IMR-90 (cell line): ENCODE data around the gene ORM1. TPM values are rescaled to one million over a fixed set of nuclear protein-coding genes. Genes with fewer than 3 reads are reported as not detected.
A peak's percentile ranks its signal among the peaks of the same experiment; 100 is the strongest.

ENCODE experiments used
- ATAC-seq: fragments of 200-7000 bp; cut with Tn5 transposase; 2 replicates; pipeline ENCODE4 v1.9.1; 2020; ENCODE audit warnings: low read depth, mild to moderate bottlenecking, moderate library complexity
- BruUV-seq: library from RNA; stranded (reverse); fragments of 400-500 nt; replicated peaks from 2 replicates; lab custom pipeline; 2021; lab: Mats Ljungman, UMichigan
- CTCF ChIA-PET: fragments of 300-600 bp; formaldehyde crosslinking; extraction: SDS; loops from one replicate; lab custom pipeline; 2021; ENCODE audit warnings: antibody characterized with exemption; lab: Yijun Ruan, JAX
- POLR2A ChIA-PET: fragments of 300-600 bp; sonication (Branson Sonifier 250); formaldehyde crosslinking; loops from one replicate; lab custom pipeline; 2022; ENCODE audit warnings: antibody characterized with exemption; ENCODE audit not compliant: unreplicated experiment; lab: Charles Lee
- DNase-seq: peaks from one replicate; pipeline ENCODE4 v3.0.0; 2013
- H2AFZ ChIP-seq: replicated peaks from 2 replicates; pipeline ENCODE3; 2013; ENCODE audit warnings: low read length, mild to moderate bottlenecking; ENCODE audit not compliant: poor library complexity
- H2AK5ac ChIP-seq: 2 replicates; pipeline ENCODE4 v1.6.1; 2013; ENCODE audit warnings: low read depth, low read length, inconsistent platforms
- H2AK9ac ChIP-seq: replicated peaks from 2 replicates; pipeline ENCODE3; 2013; ENCODE audit warnings: mild to moderate bottlenecking, low read depth, low read length, moderate library complexity; ENCODE audit not compliant: poor library complexity
- H2BK120ac ChIP-seq: 2 replicates; pipeline ENCODE4 v1.6.1; 2013; ENCODE audit warnings: low read depth, low read length, inconsistent platforms
- H2BK15ac ChIP-seq: 3 replicates; pipeline ENCODE4 v1.6.1; 2013; ENCODE audit warnings: low read depth, low read length, inconsistent platforms
- H2BK20ac ChIP-seq: 2 replicates; pipeline ENCODE4 v1.6.1; 2013; ENCODE audit warnings: low read depth, mild to moderate bottlenecking, inconsistent platforms, low read length, moderate library complexity
- H2BK5ac ChIP-seq: 2 replicates; pipeline ENCODE4 v1.6.1; 2013; ENCODE audit warnings: mild to moderate bottlenecking, low read depth, low read length, inconsistent platforms; ENCODE audit not compliant: poor library complexity, severe bottlenecking
- H3K14ac ChIP-seq: replicated peaks from 2 replicates; pipeline ENCODE4 v1.6.1; 2013; ENCODE audit warnings: low read depth, low read length, inconsistent platforms
- H3K18ac ChIP-seq: 2 replicates; pipeline ENCODE4 v1.6.1; 2013; ENCODE audit warnings: low read depth, low read length, control low read depth
- H3K23ac ChIP-seq: 2 replicates; pipeline ENCODE4 v1.6.1; 2013; ENCODE audit warnings: low read depth, low read length, inconsistent platforms
- H3K27ac ChIP-seq: 2 replicates; pipeline ENCODE4 v1.5.1; 2013; ENCODE audit warnings: mild to moderate bottlenecking, control low read depth, low read length; ENCODE audit not compliant: insufficient read depth
- H3K27me3 ChIP-seq: 2 replicates; pipeline ENCODE4 v1.6.1; 2013; ENCODE audit warnings: low read length; ENCODE audit not compliant: control insufficient read depth, insufficient read depth
- H3K36me3 ChIP-seq: 2 replicates; pipeline ENCODE4 v1.6.1; 2013; ENCODE audit warnings: low read length, mixed read lengths; ENCODE audit not compliant: control insufficient read depth, insufficient read depth
- H3K4ac ChIP-seq: 2 replicates; pipeline ENCODE4 v1.6.1; 2013; ENCODE audit warnings: low read depth, low read length, inconsistent platforms
- H3K4me1 ChIP-seq: 2 replicates; pipeline ENCODE4 v1.6.1; 2013; ENCODE audit warnings: low read length, mixed read lengths; ENCODE audit not compliant: control insufficient read depth, insufficient read depth
- H3K4me2 ChIP-seq: 2 replicates; pipeline ENCODE4 v1.6.1; 2013; ENCODE audit warnings: low read depth, mild to moderate bottlenecking, control low read depth, low read length, moderate library complexity
- H3K4me3 ChIP-seq: 2 replicates; pipeline ENCODE4 v1.5.1; 2013; ENCODE audit warnings: low read depth, mild to moderate bottlenecking, control low read depth, low read length, moderate library complexity; ENCODE audit not compliant: insufficient read depth
- H3K56ac ChIP-seq: 2 replicates; pipeline ENCODE4 v1.6.1; 2013; ENCODE audit warnings: low read length, inconsistent platforms; ENCODE audit not compliant: insufficient read depth; ENCODE audit errors: extremely low read depth
- H3K79me1 ChIP-seq, 2 experiments: 2 replicates each; pipeline ENCODE4 v1.6.1; 2013; ENCODE audit warnings: low read length in 2 of 2, inconsistent platforms in 1 of 2, low read depth in 1 of 2
- H3K9ac ChIP-seq: 2 replicates; pipeline ENCODE4 v1.6.1; 2013; ENCODE audit warnings: low read depth, low read length, control low read depth
- H3K9me1 ChIP-seq: 2 replicates; pipeline ENCODE4 v1.6.1; 2013; ENCODE audit warnings: low read length, inconsistent platforms; ENCODE audit not compliant: insufficient read depth
- H3K9me3 ChIP-seq: 2 replicates; pipeline ENCODE4 v1.6.1; 2013; ENCODE audit warnings: low read length; ENCODE audit not compliant: control insufficient read depth, insufficient read depth
- H4K20me1 ChIP-seq: 2 replicates; pipeline ENCODE4 v1.6.1; 2013; ENCODE audit warnings: low read length, inconsistent platforms; ENCODE audit not compliant: insufficient read depth
- H4K5ac ChIP-seq: 2 replicates; pipeline ENCODE4 v1.6.1; 2013; ENCODE audit warnings: mild to moderate bottlenecking, low read depth, low read length, control low read depth
- H4K8ac ChIP-seq, 2 experiments: 2 replicates each; pipeline ENCODE4 v1.6.1; 2013; ENCODE audit warnings: low read depth in 2 of 2, low read length in 2 of 2, control low read depth in 1 of 2, inconsistent platforms in 1 of 2
- H4K91ac ChIP-seq: 2 replicates; pipeline ENCODE4 v1.6.1; 2013; ENCODE audit warnings: low read depth, low read length, inconsistent platforms; ENCODE audit not compliant: insufficient read depth
- BHLHE40 ChIP-seq: fragments of 150-350 bp; IDR thresholded peaks from 2 replicates; pipeline ENCODE4 v1.6.1; 2016; ENCODE audit warnings: mild to moderate bottlenecking, low read depth, low read length
- CEBPB ChIP-seq: IDR thresholded peaks from 2 replicates; pipeline ENCODE4 v1.6.1; 2012; ENCODE audit warnings: low read depth, low read length, improper control_type of control experiment
- CHD1 ChIP-seq: IDR thresholded peaks from 2 replicates; pipeline ENCODE4 v1.6.1; 2012; ENCODE audit warnings: low read depth, low read length, improper control_type of control experiment
- FOS ChIP-seq: fragments of 150-350 bp; IDR thresholded peaks from 2 replicates; pipeline ENCODE4 v1.6.1; 2016; ENCODE audit warnings: low read depth, low read length
- MAFK ChIP-seq: IDR thresholded peaks from 2 replicates; pipeline ENCODE4 v1.6.1; 2012; ENCODE audit warnings: low read depth, low read length, improper control_type of control experiment
- MAZ ChIP-seq: IDR thresholded peaks from 2 replicates; pipeline ENCODE4 v1.6.1; 2012; ENCODE audit warnings: low read depth, mild to moderate bottlenecking, low read length, improper control_type of control experiment, moderate library complexity, borderline replicate concordance
- MXI1 ChIP-seq: IDR thresholded peaks from 2 replicates; pipeline ENCODE4 v1.6.1; 2012; ENCODE audit warnings: low read depth, mild to moderate bottlenecking, low read length, moderate library complexity, borderline replicate concordance
- NFE2L2 ChIP-seq: fragments of 150-350 bp; IDR thresholded peaks from 2 replicates; pipeline ENCODE4 v1.6.1; 2016; ENCODE audit warnings: low read depth, mild to moderate bottlenecking, low read length
- POLR2A ChIP-seq: IDR thresholded peaks from 2 replicates; pipeline ENCODE4 v1.6.1; 2012; ENCODE audit warnings: mild to moderate bottlenecking, low read depth, low read length
- RCOR1 ChIP-seq: IDR thresholded peaks from 2 replicates; pipeline ENCODE4 v1.6.1; 2012; ENCODE audit warnings: mild to moderate bottlenecking, low read length, improper control_type of control experiment; ENCODE audit not compliant: insufficient replicate concordance
- WGBS, 2 experiments: methylation state at CpG; one replicate each; pipeline versions ENCODE4 v1.1.5 to v1.1.7; 2013; ENCODE audit warnings: missing lambda C conversion rate in 2 of 2; ENCODE audit not compliant: insufficient read length in 1 of 2; ENCODE audit errors: extremely low coverage in 2 of 2; 5-methylcytosine and 5-hydroxymethylcytosine counted together
- dilution Hi-C: fragments of 300-500 bp; cut with HindIII; formaldehyde crosslinking; loops from one replicate; pipeline ENCODE4 v1.14.3; 2018; ENCODE audit warnings: low sequenced_read_pairs; ENCODE audit not compliant: unreplicated experiment
- in situ Hi-C: fragments of 300-500 bp; cut with MboI; formaldehyde crosslinking; loops from 3 replicates; pipeline ENCODE4 v1.14.3; 2019; ENCODE audit warnings: low sequenced_read_pairs, inconsistent platforms, mixed read lengths
- intact Hi-C: fragments of 100-400 bp; cut with micrococcal nuclease; formaldehyde crosslinking; loops from 2 replicates; pipeline ENCODE4 v1.10.0; 2022
- polyA plus RNA-seq, 3 experiments: library from polyadenylated mRNA; depleted of rRNA; stranded (reverse); fragments of >200 nt; gene quantifications; 2 replicates each; pipeline ENCODE4 v1.2.3, GENCODE V29; 2012; ENCODE audit warnings: low replicate concordance in 1 of 3
- total RNA-seq: library from RNA; depleted of rRNA; stranded (reverse); fragments of >200 nt; gene quantifications from 2 replicates; pipeline ENCODE4 v1.2.3, GENCODE V29; 2012
- TF ChIP-seq, protein P1 (sequence below): fragments of 150-350 bp; IDR thresholded peaks from 2 replicates; pipeline ENCODE4 v1.6.1; 2016; ENCODE audit warnings: low read depth, mild to moderate bottlenecking, low read length, moderate library complexity, borderline replicate concordance
- TF ChIP-seq, protein P2 (sequence below): fragments of 150-350 bp; IDR thresholded peaks from 2 replicates; pipeline ENCODE4 v1.6.1; 2017; ENCODE audit warnings: mild to moderate bottlenecking, antibody characterized with exemption, low read length, low read depth

ORM1 gene
- total and polyA plus RNA-seq, 2 of the 4 experiments (the other 2 are of a cell fraction), result 0.18 TPM; not detected in 1

DNA sequence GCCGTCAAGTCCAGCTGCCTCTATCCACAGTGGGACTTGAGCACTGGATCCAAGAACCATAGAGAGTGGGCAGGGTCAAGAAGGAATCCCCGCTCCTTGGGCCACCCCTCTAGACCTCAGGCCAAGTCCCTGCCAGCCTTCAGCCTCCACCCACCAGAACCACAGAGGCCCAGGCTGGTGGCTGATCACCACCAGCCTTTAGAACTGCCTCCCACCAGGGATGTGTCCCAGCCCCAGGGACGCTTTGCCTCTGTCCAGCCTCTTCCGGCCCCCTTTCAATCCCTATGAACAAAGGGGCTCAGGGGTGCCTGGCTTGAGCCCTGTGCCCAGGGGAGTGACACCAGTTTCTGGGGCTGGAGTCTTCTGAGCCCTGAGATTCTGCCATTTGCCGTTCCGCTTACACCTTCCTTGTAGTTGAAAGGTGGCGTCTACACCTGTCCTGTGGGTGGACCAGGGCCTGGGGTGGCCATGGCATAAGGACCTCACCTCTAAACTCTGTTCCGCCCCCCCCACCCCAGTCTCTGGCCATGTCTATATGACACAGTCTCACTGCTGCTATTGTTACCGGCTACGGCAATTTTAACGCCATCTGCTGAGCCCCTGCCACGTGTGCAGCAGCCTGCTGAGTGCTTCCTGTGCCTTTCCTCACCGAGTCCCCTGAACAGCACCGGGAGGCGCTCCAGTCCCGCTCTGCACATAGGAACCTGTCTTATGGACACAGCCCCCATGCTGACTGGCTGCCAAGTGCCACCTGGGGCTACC lies 35.7 kb upstream of the ORM1 start (continued):
- no peak for TF ChIP-seq RCOR1
- TF ChIP-seq, protein P1, sequence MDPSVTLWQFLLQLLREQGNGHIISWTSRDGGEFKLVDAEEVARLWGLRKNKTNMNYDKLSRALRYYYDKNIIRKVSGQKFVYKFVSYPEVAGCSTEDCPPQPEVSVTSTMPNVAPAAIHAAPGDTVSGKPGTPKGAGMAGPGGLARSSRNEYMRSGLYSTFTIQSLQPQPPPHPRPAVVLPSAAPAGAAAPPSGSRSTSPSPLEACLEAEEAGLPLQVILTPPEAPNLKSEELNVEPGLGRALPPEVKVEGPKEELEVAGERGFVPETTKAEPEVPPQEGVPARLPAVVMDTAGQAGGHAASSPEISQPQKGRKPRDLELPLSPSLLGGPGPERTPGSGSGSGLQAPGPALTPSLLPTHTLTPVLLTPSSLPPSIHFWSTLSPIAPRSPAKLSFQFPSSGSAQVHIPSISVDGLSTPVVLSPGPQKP, result no peak

DNA sequence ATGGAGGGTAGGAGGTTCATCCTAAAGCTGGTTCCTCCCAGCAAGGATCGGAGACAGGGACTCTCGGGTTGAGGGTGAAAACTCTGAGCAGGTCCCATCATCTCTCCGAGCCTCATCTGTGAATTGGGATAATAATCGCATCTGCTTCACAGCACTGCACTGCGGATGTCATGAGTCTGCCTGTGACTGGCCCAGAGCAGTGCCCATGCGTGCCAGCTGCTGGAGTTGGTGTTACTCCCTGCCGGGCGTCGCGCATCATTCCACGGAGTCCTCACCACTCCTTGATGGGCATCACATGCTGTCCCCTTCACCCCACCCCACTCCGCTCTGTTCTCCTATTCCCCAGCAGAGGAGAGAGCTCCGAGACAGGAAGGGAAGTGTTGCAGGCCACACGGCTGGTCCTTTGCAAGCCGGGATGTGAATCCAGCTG lies 35.1 kb upstream of the ORM1 start:
- H3K4me2 ChIP-seq, result no peak overlapping the region
- in situ Hi-C loops, result loop anchor here (5.0 kb wide), 1 partner anchor 125 kb away; no protein-coding TSS in a partner anchor
- TF ChIP-seq CHD1 (no peak), BHLHE40 (no peak), RCOR1 (no peak), FOS (no peak), MAZ (no peak), POLR2A (no peak), NFE2L2 (no peak), MAFK (no peak), MXI1 (no peak), CEBPB (no peak)
- TF ChIP-seq, protein P1, result no peak
- TF ChIP-seq, protein P2, sequence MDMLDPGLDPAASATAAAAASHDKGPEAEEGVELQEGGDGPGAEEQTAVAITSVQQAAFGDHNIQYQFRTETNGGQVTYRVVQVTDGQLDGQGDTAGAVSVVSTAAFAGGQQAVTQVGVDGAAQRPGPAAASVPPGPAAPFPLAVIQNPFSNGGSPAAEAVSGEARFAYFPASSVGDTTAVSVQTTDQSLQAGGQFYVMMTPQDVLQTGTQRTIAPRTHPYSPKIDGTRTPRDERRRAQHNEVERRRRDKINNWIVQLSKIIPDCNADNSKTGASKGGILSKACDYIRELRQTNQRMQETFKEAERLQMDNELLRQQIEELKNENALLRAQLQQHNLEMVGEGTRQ, result no peak

More for the DNA sequence above, 35.1 kb upstream of the ORM1 start:
- peaks cover 0 to 18% of the 10 kb centered on the region in 2 experiments; a peak in 2 of 4 replicates for H3K79me1 ChIP-seq
- H3K56ac ChIP-seq, result no peak overlapping the region
- H3K4me3 ChIP-seq, result no peak overlapping the region
- no peaks in the 10 kb centered on the region for H3K9me3 ChIP-seq
- H3K27me3 ChIP-seq, result no peaks in the 10 kb centered on the region
- no peaks in the 10 kb centered on the region for H4K20me1 ChIP-seq
- peak overlapping the region; percentile 93 for H2BK120ac ChIP-seq
- H4K5ac ChIP-seq, result 0 out of 2 replicates have a peak overlapping the region, but pooled peaks have one; percentile 2
- ChIA-PET CTCF (interaction anchor here (0.6 to 2.0 kb wide), 6 partner anchors 20 to 205 kb away, joined by 3 to 10 read pairs (median 4); partner anchors contain the start of gene COL27A1), POLR2A (no interaction called here)
- H2AFZ ChIP-seq, result peak overlapping the region; percentile 79
- H3K9me1 ChIP-seq, result peaks cover 23% of the 10 kb centered on the region
- H3K9ac ChIP-seq, result no peak overlapping the region
- peak overlapping the region; percentile 18; the same call in 1 of the 3 replicates for H2BK15ac ChIP-seq
- peaks cover 21% of the 10 kb centered on the region for H3K4me1 ChIP-seq
- peak overlapping the region; percentile 86 for H4K91ac ChIP-seq
- H2BK20ac ChIP-seq, result peak overlapping the region; percentile 92
- H2BK5ac ChIP-seq, result peak overlapping the region; percentile 55
- DNase-seq (no peak), ATAC-seq (no peak)
- peak overlapping the region; percentile 31 for H2AK9ac ChIP-seq
- intact Hi-C loops (no loop called here), dilution Hi-C loops (no loop called here)
- H4K8ac ChIP-seq, result peak overlapping the region in 1 of 2 experiments; percentile 84; a peak in 1 of 4 replicates
- no peak overlapping the region for H3K18ac ChIP-seq
- peak overlapping the region; percentile 93 for H3K4ac ChIP-seq
- no TSS peak for BruUV-seq
- H3K14ac ChIP-seq, result peak overlapping the region; percentile 88
- H3K23ac ChIP-seq, result peak overlapping the region; percentile 62; the same call in 1 of the 2 replicates
- WGBS, 2 experiments, result 87% methylated on average over 12 of the region's 15 CpGs; no CpG with 5 or more reads in 1 of the 2 experiments
- H2AK5ac ChIP-seq, result peak overlapping the region; percentile 76
- H3K27ac ChIP-seq, result no peak overlapping the region
- H3K36me3 ChIP-seq, result peaks cover 11% of the 10 kb centered on the region
